GM12874 (cell line): ENCODE data around the gene MYO1H.

Experiments
- CTCF ChIP-seq: IDR thresholded peaks from 2 replicates; pipeline ENCODE4 v1.5.1; 2011; ENCODE audit warnings: low read depth, mild to moderate bottlenecking, control low read depth, low read length, moderate library complexity; ENCODE audit not compliant: insufficient read depth

The MYO1H gene

GRCh38 chr12:109447482-109447881 lies 99.8 kb downstream of the MYO1H start:
- TF ChIP-seq CTCF, result no peak

GRCh38 chr12:109448272-109448671 lies 100.6 kb downstream of the MYO1H start:
- no peak for TF ChIP-seq CTCF

GRCh38 chr12:109448707-109449390 lies 101.1 kb downstream of the MYO1H start:
- TF ChIP-seq CTCF, result no peak

GRCh38 chr12:109449845-109450532 lies 102.3 kb downstream of the MYO1H start:
- no peak for TF ChIP-seq CTCF

GRCh38 chr12:109450980-109451379 lies 103.3 kb downstream of the MYO1H start:
- TF ChIP-seq CTCF, result no peak

- no peak for TF ChIP-seq CTCF
Observed at GRCh38 chr12:109451400-109451799, 103.7 kb downstream of the MYO1H start.

- TF ChIP-seq CTCF, result no peak
Observed at GRCh38 chr12:109452489-109452888, 104.8 kb downstream of the MYO1H start.
